ENCODE data around the gene TFDP1.

The TFDP1 gene

GRCh38 chr13:113598481-113598880, 13.9 kb downstream of the TFDP1 start:
- no peak for DNase-seq (ENCODE audit: low read depth)

- no peak for DNase-seq (ENCODE audit: low read depth)
Observed at GRCh38 chr13:113599391-113599790, 14.8 kb downstream of the TFDP1 start.

- DNase-seq (ENCODE audit: low read depth), result no peak
Observed at GRCh38 chr13:113601166-113602070, 16.9 kb downstream of the TFDP1 start.

- no peak for DNase-seq (ENCODE audit: low read depth)
Observed at GRCh38 chr13:113602291-113602988, 17.9 kb downstream of the TFDP1 start.

- DNase-seq (ENCODE audit: low read depth), result no peak
Observed at GRCh38 chr13:113603116-113603710, 18.7 kb downstream of the TFDP1 start.

GRCh38 chr13:113604186-113604585, 19.6 kb downstream of the TFDP1 start:
- DNase-seq (ENCODE audit: low read depth), result no peak

GRCh38 chr13:113605461-113605860, 20.9 kb downstream of the TFDP1 start:
- DNase-seq (ENCODE audit: low read depth), result no peak

GRCh38 chr13:113605866-113606438, 21.4 kb downstream of the TFDP1 start:
- DNase-seq (ENCODE audit: low read depth), result no peak

GRCh38 chr13:113607056-113607888, 22.7 kb downstream of the TFDP1 start:
- DNase-seq (ENCODE audit: low read depth), result no peak

- no peak for DNase-seq (ENCODE audit: low read depth)
Observed at GRCh38 chr13:113607889-113608635, 23.5 kb downstream of the TFDP1 start.

- DNase-seq (ENCODE audit: low read depth), result no peak
Observed at GRCh38 chr13:113608967-113609533, 24.5 kb downstream of the TFDP1 start.

GRCh38 chr13:113609616-113610015, 25.1 kb downstream of the TFDP1 start:
- no peak for DNase-seq (ENCODE audit: low read depth)

- no peak for DNase-seq (ENCODE audit: low read depth)
Observed at GRCh38 chr13:113610266-113610665, 25.7 kb downstream of the TFDP1 start.

GRCh38 chr13:113611996-113612395, 27.4 kb downstream of the TFDP1 start:
- no peak for DNase-seq (ENCODE audit: low read depth)

GRCh38 chr13:113612607-113613006, 28.1 kb downstream of the TFDP1 start:
- no peak for DNase-seq (ENCODE audit: low read depth)

- DNase-seq (ENCODE audit: low read depth), result no peak
Observed at GRCh38 chr13:113613789-113614379, 29.3 kb downstream of the TFDP1 start.

- DNase-seq (ENCODE audit: low read depth), result no peak
Observed at GRCh38 chr13:113616281-113616906, 31.8 kb downstream of the TFDP1 start.

- DNase-seq (ENCODE audit: low read depth), result no peak
Observed at GRCh38 chr13:113616991-113617749, 32.6 kb downstream of the TFDP1 start.

- DNase-seq (ENCODE audit: low read depth), result no peak
Observed at GRCh38 chr13:113617961-113618360, 33.4 kb downstream of the TFDP1 start.

Data from ELR (cell line).